LNCaP clone FGC (cell line): ENCODE results near the gene CYP1A2.

Experiments
- DNase-seq: peaks from one replicate; pipeline ENCODE4 v3.0.0-alpha.2; 2011; ENCODE audit warnings: low read depth
- H3K4me3 ChIP-seq: 2 replicates; pipeline ENCODE4 v1.5.1; 2011; ENCODE audit warnings: mild to moderate bottlenecking, low read depth, low read length, control low read depth
- TF ChIP-seq, protein P1 (sequence below): IDR thresholded peaks from 2 replicates; pipeline ENCODE4 v1.5.1; 2012; ENCODE audit warnings: mild to moderate bottlenecking; ENCODE audit not compliant: control insufficient read depth, insufficient read depth; ENCODE audit errors: extremely low read depth

Gene CYP1A2

DNA sequence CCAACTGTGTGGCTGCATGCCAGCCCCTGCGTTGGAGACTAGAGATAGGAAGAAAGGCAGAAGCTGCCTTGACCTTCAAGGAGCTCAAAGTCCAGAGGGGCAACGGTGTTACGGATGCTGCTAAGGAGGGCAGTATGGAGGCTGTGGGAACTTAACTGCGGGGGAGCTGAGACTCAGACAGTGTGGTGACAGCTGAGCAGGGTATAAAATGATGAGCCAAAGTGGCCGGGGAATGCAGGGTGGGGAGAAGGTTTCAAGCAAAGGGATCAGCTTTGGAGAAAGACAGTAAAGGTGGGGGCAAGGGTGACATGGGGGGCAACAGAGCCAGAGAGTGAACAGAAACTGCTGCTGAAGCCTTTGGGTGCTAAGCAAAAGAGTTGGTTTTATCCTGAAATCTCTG lies 6.2 kb upstream of the CYP1A2 start:
- no peak for DNase-seq
- TF ChIP-seq, protein P1, sequence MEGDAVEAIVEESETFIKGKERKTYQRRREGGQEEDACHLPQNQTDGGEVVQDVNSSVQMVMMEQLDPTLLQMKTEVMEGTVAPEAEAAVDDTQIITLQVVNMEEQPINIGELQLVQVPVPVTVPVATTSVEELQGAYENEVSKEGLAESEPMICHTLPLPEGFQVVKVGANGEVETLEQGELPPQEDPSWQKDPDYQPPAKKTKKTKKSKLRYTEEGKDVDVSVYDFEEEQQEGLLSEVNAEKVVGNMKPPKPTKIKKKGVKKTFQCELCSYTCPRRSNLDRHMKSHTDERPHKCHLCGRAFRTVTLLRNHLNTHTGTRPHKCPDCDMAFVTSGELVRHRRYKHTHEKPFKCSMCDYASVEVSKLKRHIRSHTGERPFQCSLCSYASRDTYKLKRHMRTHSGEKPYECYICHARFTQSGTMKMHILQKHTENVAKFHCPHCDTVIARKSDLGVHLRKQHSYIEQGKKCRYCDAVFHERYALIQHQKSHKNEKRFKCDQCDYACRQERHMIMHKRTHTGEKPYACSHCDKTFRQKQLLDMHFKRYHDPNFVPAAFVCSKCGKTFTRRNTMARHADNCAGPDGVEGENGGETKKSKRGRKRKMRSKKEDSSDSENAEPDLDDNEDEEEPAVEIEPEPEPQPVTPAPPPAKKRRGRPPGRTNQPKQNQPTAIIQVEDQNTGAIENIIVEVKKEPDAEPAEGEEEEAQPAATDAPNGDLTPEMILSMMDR: no peak
- no peak overlapping the region for H3K4me3 ChIP-seq

DNA sequence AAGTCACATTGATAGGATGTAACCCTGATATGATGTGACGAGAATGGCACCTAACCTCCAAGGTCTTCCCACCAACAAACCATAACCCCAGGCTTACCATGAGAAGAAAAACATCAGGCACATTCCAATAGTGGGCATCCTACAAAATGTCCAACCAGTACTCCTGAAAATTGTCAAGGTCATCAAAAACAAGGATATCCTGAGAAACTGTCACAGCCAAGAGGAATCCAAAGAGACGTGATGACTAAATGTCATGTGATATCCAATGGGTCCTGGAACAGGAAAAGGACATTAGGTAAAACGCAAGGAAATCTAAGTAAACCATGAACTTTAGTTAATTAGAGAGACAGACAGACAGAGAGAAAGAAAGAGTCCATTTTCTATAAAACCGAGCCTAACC lies 2.3 kb upstream of the CYP1A2 start:
- no peak for DNase-seq
- TF ChIP-seq, protein P1: no peak
- no peak overlapping the region for H3K4me3 ChIP-seq

DNA sequence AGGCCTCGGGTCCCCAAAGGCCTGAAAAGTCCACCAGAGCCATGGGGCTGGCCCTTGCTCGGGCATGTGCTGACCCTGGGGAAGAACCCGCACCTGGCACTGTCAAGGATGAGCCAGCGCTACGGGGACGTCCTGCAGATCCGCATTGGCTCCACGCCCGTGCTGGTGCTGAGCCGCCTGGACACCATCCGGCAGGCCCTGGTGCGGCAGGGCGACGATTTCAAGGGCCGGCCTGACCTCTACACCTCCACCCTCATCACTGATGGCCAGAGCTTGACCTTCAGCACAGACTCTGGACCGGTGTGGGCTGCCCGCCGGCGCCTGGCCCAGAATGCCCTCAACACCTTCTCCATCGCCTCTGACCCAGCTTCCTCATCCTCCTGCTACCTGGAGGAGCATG lies 1.2 kb downstream of the CYP1A2 start:
- H3K4me3 ChIP-seq: no peak overlapping the region
- DNase-seq: no peak
- TF ChIP-seq, protein P1: no peak

DNA sequence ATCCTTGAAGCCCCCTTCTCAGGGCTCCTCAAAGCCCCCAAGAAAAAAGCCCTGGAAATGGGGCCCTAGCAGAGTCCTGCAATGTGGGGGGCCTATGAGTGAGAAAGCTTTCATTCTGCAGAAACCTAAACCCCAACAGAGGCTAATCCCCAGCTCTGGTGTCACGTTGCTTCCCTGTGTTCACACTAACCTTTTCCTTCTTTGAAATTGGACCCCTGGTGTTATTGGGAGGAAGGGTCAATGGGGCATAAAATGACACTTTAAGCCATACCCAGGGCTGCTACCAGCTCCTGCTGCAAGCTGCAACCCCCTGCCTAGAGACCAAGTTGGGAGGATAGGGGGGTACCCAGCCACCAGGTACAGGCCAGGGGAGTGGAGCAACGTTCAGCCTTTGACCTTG lies 2.1 kb downstream of the CYP1A2 start:
- TF ChIP-seq, protein P1: no peak
- H3K4me3 ChIP-seq: no peak overlapping the region
- DNase-seq: no peak

DNA sequence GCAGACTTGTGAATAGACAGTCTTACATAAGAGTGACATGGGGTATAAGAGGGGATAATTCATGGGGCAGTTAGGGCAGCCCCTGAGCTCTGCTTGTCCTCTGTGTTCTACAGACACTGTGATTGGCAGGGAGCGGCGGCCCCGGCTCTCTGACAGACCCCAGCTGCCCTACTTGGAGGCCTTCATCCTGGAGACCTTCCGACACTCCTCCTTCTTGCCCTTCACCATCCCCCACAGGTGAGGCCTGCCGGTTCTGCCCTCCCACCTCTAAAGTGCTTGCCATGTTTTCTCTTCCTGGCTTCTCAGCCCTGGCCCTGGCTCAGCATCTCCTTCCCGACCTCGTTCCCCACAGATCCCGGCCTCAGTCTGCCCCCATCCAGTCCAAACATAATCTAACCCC lies 3.4 kb downstream of the CYP1A2 start:
- no peak overlapping the region for H3K4me3 ChIP-seq
- TF ChIP-seq, protein P1: no peak
- DNase-seq: no peak

DNA sequence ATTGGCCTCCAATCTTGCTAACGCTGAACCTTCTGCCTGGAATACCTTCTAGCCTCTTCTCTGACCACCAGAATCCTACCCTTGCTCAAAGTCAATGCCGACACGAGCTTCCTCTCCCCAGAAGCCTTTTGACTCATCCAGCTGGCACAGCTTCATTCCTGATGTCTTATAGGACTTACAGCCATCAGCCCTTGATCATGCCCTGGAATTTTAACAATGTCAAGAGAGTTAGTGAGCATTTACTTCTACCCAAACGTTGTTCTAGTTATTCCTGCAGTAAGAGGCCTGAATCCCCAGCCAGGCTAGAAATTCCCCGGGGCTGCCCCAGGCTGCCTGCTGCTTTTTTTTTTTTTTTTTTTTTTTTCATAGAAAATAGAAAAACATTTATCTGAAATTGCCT lies 3.9 kb downstream of the CYP1A2 start:
- TF ChIP-seq, protein P1: no peak
- H3K4me3 ChIP-seq: no peak overlapping the region
- no peak for DNase-seq

DNA sequence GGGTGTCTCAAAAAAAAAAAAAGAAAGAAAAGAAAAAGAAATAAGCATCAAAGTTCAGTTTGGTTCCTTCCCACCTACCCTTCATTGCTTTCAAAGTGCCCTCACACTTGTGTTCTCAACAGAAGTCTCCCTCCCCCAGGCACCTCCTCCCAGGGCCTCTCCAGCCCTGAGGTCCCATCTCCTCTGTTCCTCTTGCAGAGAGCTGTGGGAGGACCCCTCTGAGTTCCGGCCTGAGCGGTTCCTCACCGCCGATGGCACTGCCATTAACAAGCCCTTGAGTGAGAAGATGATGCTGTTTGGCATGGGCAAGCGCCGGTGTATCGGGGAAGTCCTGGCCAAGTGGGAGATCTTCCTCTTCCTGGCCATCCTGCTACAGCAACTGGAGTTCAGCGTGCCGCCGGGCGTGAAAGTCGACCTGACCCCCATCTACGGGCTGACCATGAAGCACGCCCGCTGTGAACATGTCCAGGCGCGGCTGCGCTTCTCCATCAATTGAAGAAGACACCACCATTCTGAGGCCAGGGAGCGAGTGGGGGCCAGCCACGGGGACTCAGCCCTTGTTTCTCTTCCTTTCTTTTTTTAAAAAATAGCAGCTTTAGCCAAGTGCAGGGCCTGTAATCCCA lies 6.1 kb downstream of the CYP1A2 start:
- no peak for DNase-seq
- H3K4me3 ChIP-seq: no peak overlapping the region
- TF ChIP-seq, protein P1: no peak
